ENCODE results near the gene MCRIP2. TPM values are rescaled to one million over a fixed set of nuclear protein-coding genes. Genes with fewer than 3 reads are reported as not detected.
A peak's percentile ranks its signal among the peaks of the same experiment; 100 is the strongest.

The MCRIP2 gene
- total and polyA plus RNA-seq, 4 experiments from 2014 or later, result 28.3 to 45.5 (median 32.5) TPM

DNA sequence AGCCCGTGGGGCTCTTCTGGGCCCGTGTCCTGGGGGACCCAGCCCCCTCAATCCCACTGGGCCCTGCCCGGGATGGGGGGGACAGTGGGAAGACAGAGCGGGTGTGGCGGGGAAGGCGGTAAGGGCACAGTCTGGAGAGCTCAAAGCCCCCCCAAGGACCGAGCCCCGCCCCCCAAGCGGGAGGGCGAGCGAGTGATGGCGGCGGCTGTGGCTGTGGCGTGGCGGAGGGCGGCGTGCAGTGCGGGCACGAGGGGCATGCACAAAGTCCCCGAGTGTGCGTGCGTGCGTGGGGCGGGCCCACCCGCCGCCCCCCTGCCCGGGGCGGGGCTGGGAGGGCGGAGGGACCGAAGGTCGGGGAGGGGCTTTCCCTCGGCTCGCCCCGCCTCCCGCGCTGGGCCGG is 52.1 kb downstream of the MCRIP2 start:
- POLR2A ChIA-PET (ENCODE audit: partially characterized antibody), result interaction anchor here (2.6 to 8.0 kb wide), 4 partner anchors 11 to 57 kb away, joined by 20 to 212 read pairs (median 94); partner anchors contain the start of genes ANTKMT, CCDC78, HAGHL and JMJD8
- peak overlapping the region in 2 of 8 donors; percentile 21 for H3K4me3 Mint-ChIP-seq

DNA sequence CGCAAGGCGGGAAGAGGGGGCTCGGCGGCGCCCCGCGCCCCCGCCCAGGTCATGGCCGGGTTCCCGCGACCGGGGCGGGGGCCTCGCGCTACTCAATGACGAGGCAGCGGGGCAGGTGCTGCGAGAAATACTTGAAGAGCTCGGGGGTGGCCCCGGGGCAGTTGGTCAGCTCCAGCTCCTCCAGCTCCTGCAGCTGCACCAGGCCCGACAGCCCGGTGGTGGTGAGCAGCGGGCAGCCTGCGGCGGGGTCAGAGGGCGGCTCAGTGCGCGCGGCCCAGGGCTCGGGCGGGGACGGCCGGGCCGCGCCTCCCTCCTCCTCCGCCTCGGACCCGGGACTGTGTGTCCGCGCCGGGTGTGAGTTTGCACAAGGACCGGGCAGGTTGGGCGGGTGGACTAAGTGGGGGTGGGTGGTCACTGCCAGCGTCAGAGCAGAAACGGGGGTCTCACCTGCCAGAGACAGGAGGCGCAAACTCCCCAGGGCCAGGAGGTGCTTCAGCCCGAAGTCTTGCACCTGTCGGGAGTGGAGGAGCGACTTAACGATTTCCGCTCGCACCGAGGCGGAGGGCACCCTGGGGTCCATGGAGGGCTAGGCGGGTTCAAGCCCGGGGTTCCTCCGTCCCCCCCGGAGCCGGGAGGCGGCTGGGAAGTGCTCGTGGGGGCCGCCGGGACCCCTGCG is 52.7 kb downstream of the MCRIP2 start:
- intact Hi-C loops (cut with micrococcal nuclease), result no loop called here
- H3K4me3 ChIP-seq (ENCODE audit: low read length in 2 of 2), result peak overlapping the region in 1 of 2 donors; percentile 49

More for the DNA sequence above, 52.1 kb downstream of the MCRIP2 start:
- intact Hi-C loops (cut with micrococcal nuclease), result no loop called here
- Mint-ChIP-seq H3K27ac (peak overlapping the region in 3 of 7 donors; percentile 4 to 91 (median 57)), H3K27me3 (no peaks in the 10 kb centered on the region), H3K36me3 (peaks cover 0 to 9% of the 10 kb centered on the region in 2 donors), H3K4me1 (peaks cover 16 to 60% (median 32%) of the 10 kb centered on the region in 4 donors), H3K9me3 (peaks cover 0 to 4% (median 0%) of the 10 kb centered on the region in 8 donors)
- CTCF ChIA-PET (ENCODE audit: partially characterized antibody), result interaction anchor here (1.9 kb wide), 1 partner anchor 19 kb away, joined by 6 read pairs; no protein-coding TSS in a partner anchor
- Histone ChIP-seq H3K36me3 (ENCODE audit: insufficient read depth, low read length) (no peaks in the 10 kb centered on the region), H3K27me3 (ENCODE audit: insufficient read depth, low read length) (no peaks in the 10 kb centered on the region), H3K9me3 (ENCODE audit: control insufficient read depth in 1 of 2, low read length in 2 of 2) (no peaks in the 10 kb centered on the region), H3K4me3 (ENCODE audit: low read length in 2 of 2) (no peak overlapping the region), H3K4me1 (ENCODE audit: insufficient read depth, low read length) (peaks cover 40% of the 10 kb centered on the region), H3K27ac (ENCODE audit: low read depth, low read length) (no peak overlapping the region)
- peak in 1 of 5 donors; percentile 38 for DNase-seq

GRCh38 chr16:694863-695354 is 53.3 kb downstream of the MCRIP2 start:
- H3K27ac Mint-ChIP-seq, result peak overlapping the region in 1 of 7 donors; percentile 38
- peaks cover 0 to 4% (median 0%) of the 10 kb centered on the region in 8 donors for H3K9me3 Mint-ChIP-seq
- Histone ChIP-seq H3K4me3 (ENCODE audit: low read length in 2 of 2) (peak overlapping the region; percentile 49 to 52), H3K9me3 (ENCODE audit: control insufficient read depth in 1 of 2, low read length in 2 of 2) (no peaks in the 10 kb centered on the region), H3K4me1 (ENCODE audit: insufficient read depth, low read length) (peaks cover 40% of the 10 kb centered on the region), H3K27me3 (ENCODE audit: insufficient read depth, low read length) (no peaks in the 10 kb centered on the region), H3K36me3 (ENCODE audit: insufficient read depth, low read length) (no peaks in the 10 kb centered on the region), H3K27ac (ENCODE audit: low read depth, low read length) (peak overlapping the region; percentile 43)
- POLR2A ChIA-PET (ENCODE audit: partially characterized antibody), result interaction anchor here (0.6 to 8.0 kb wide), 21 partner anchors 9 to 299 kb away, joined by 3 to 212 read pairs (median 9); partner anchors contain the start of genes ANTKMT, CAPN15, CCDC78 and CHTF18
- H3K4me1 Mint-ChIP-seq, result peaks cover 16 to 60% (median 30%) of the 10 kb centered on the region in 4 donors
- H3K27me3 Mint-ChIP-seq, result no peaks in the 10 kb centered on the region
- CTCF ChIA-PET (ENCODE audit: partially characterized antibody), result interaction anchor here (0.7 to 2.3 kb wide), 7 partner anchors 9 to 116 kb away, joined by 3 to 8 read pairs (median 3); partner anchors contain the start of gene RHOT2
- no peak for DNase-seq
- intact Hi-C loops (cut with micrococcal nuclease), result no loop called here
- H3K4me3 Mint-ChIP-seq, result peak overlapping the region; percentile 20 to 84 (median 53)
- peaks cover 0 to 9% of the 10 kb centered on the region in 2 donors for H3K36me3 Mint-ChIP-seq

More for the DNA sequence above, 52.7 kb downstream of the MCRIP2 start:
- peak overlapping the region in 4 of 7 donors; percentile 38 to 88 (median 74) for H3K27ac Mint-ChIP-seq
- Histone ChIP-seq H3K4me1 (ENCODE audit: insufficient read depth, low read length) (peaks cover 40% of the 10 kb centered on the region), H3K36me3 (ENCODE audit: insufficient read depth, low read length) (no peaks in the 10 kb centered on the region), H3K27ac (ENCODE audit: low read depth, low read length) (peak overlapping the region; percentile 43), H3K27me3 (ENCODE audit: insufficient read depth, low read length) (no peaks in the 10 kb centered on the region), H3K9me3 (ENCODE audit: control insufficient read depth in 1 of 2, low read length in 2 of 2) (no peaks in the 10 kb centered on the region)
- peak overlapping the region; percentile 47 to 86 (median 80) for H3K4me3 Mint-ChIP-seq
- peak in 1 of 5 donors; percentile 22 for DNase-seq
- CTCF ChIA-PET (ENCODE audit: partially characterized antibody), result interaction anchor here (1.9 to 2.3 kb wide), 2 partner anchors 18 to 91 kb away, joined by 6 to 8 read pairs; no protein-coding TSS in a partner anchor
- peaks cover 0 to 4% (median 0%) of the 10 kb centered on the region in 8 donors for H3K9me3 Mint-ChIP-seq
- POLR2A ChIA-PET (ENCODE audit: partially characterized antibody), result interaction anchor here (2.0 to 8.0 kb wide), 7 partner anchors 10 to 58 kb away, joined by 14 to 212 read pairs (median 23); partner anchors contain the start of genes ANTKMT, CCDC78, HAGHL and JMJD8
- peaks cover 0 to 9% of the 10 kb centered on the region in 2 donors for H3K36me3 Mint-ChIP-seq
- peaks cover 16 to 60% (median 31%) of the 10 kb centered on the region in 4 donors for H3K4me1 Mint-ChIP-seq
- no peaks in the 10 kb centered on the region for H3K27me3 Mint-ChIP-seq

- Mint-ChIP-seq H3K4me3 (peak overlapping the region; percentile 78 to 89 (median 84)), H3K4me1 (peaks cover 15 to 58% (median 26%) of the 10 kb centered on the region in 4 donors), H3K27ac (peak overlapping the region; percentile 61 to 87 (median 82)), H3K9me3 (peaks cover 0 to 4% (median 0%) of the 10 kb centered on the region in 8 donors), H3K27me3 (no peaks in the 10 kb centered on the region), H3K36me3 (peaks cover 0 to 7% of the 10 kb centered on the region in 2 donors)
- intact Hi-C loops (cut with micrococcal nuclease), result no loop called here
- no peaks in the 10 kb centered on the region for H3K27me3 ChIP-seq (ENCODE audit: insufficient read depth, low read length)
- H3K27ac ChIP-seq (ENCODE audit: low read depth, low read length), result no peak overlapping the region
- no peaks in the 10 kb centered on the region for H3K36me3 ChIP-seq (ENCODE audit: insufficient read depth, low read length)
- DNase-seq, result peak; percentile 73 to 81 (median 76)
- peaks cover 42% of the 10 kb centered on the region for H3K4me1 ChIP-seq (ENCODE audit: insufficient read depth, low read length)
- ChIA-PET POLR2A (ENCODE audit: partially characterized antibody) (interaction anchor here (0.6 to 8.0 kb wide), 27 partner anchors 9 to 308 kb away, joined by 3 to 212 read pairs (median 6); partner anchors contain the start of genes ANTKMT, CAPN15, CCDC78 and CHTF18), CTCF (ENCODE audit: partially characterized antibody) (interaction anchor here (0.7 to 2.3 kb wide), 9 partner anchors 9 to 116 kb away, joined by 3 to 8 read pairs (median 3); partner anchors contain the start of genes METRN and RHOT2)
- H3K4me3 ChIP-seq (ENCODE audit: low read length in 2 of 2), result peak overlapping the region; percentile 58 to 78
- no peaks in the 10 kb centered on the region for H3K9me3 ChIP-seq (ENCODE audit: control insufficient read depth in 1 of 2, low read length in 2 of 2)
Measured at GRCh38 chr16:695355-696089, 53.9 kb downstream of the MCRIP2 start.

Other genes with a start within 250 kb of the MCRIP2 start
- 10 to 100 TPM; 34.9 to 35.4 TPM for gene NME4, start 244.6 kb upstream of the MCRIP2 start, total RNA-seq
- gene NME4, start 244.6 kb upstream of the MCRIP2 start, polyA plus RNA-seq, result 10 to 100 TPM; 54.4 to 61.7 TPM
- gene DECR2, start 239.9 kb upstream of the MCRIP2 start, total RNA-seq, result 1 to 10 TPM; 5.1 to 7.3 TPM
- gene DECR2, start 239.9 kb upstream of the MCRIP2 start, polyA plus RNA-seq, result 1 to 10 TPM; 3.4 to 4.1 TPM
- 10 to 100 TPM; 41.8 to 42.6 TPM for gene RAB11FIP3, start 216.2 kb upstream of the MCRIP2 start, total RNA-seq
- 1 to 10 TPM in 1 of 2 donors, under 1 TPM in 1; 0.15 to 4.6 TPM for gene RAB11FIP3, start 216.2 kb upstream of the MCRIP2 start, polyA plus RNA-seq
- gene CAPN15, start 114.1 kb upstream of the MCRIP2 start, total RNA-seq, result 10 to 100 TPM; 74.0 to 77.4 TPM
- 10 to 100 TPM in 1 of 2 donors, 1 to 10 TPM in 1; 5.3 to 14.1 TPM for gene CAPN15, start 114.1 kb upstream of the MCRIP2 start, polyA plus RNA-seq
- not detected for gene PRR35, start 81.4 kb upstream of the MCRIP2 start, total RNA-seq
- not detected for gene PRR35, start 81.4 kb upstream of the MCRIP2 start, polyA plus RNA-seq
- 1 to 10 TPM; 2.4 to 3.2 TPM for gene NHLRC4, start 74.8 kb upstream of the MCRIP2 start, total RNA-seq
- 1 to 10 TPM; 2.1 to 2.7 TPM for gene NHLRC4, start 74.8 kb upstream of the MCRIP2 start, polyA plus RNA-seq
- gene PIGQ, start 71.9 kb upstream of the MCRIP2 start, total RNA-seq, result 10 to 100 TPM; 61.4 to 63.3 TPM
- gene PIGQ, start 71.9 kb upstream of the MCRIP2 start, polyA plus RNA-seq, result 10 to 100 TPM in 1 of 2 donors, 1 to 10 TPM in 1; 7.2 to 12.5 TPM
- gene RAB40C, start 51.8 kb upstream of the MCRIP2 start, total RNA-seq, result 10 to 100 TPM; 22.0 to 25.6 TPM
- 10 to 100 TPM in 1 of 2 donors, 1 to 10 TPM in 1; 6.8 to 17.7 TPM for gene RAB40C, start 51.8 kb upstream of the MCRIP2 start, polyA plus RNA-seq
- gene WFIKKN1, start 10.8 kb upstream of the MCRIP2 start, total RNA-seq, result under 1 TPM; 0.67 to 0.86 TPM
- gene WFIKKN1, start 10.8 kb upstream of the MCRIP2 start, polyA plus RNA-seq, result under 1 TPM in 1 of 2 donors, not detected in 1; 0.09 TPM
- 10 to 100 TPM; 68.4 to 74.1 TPM for gene METTL26, start 5.5 kb upstream of the MCRIP2 start, total RNA-seq
- gene METTL26, start 5.5 kb upstream of the MCRIP2 start, polyA plus RNA-seq, result 100 to 1,000 TPM in 1 of 2 donors, 10 to 100 TPM in 1; 90.1 to 106 TPM
- 10 to 100 TPM; 18.0 to 19.7 TPM for gene WDR90, start 7.5 kb downstream of the MCRIP2 start, total RNA-seq
- gene WDR90, start 7.5 kb downstream of the MCRIP2 start, polyA plus RNA-seq, result 1 to 10 TPM in 1 of 2 donors, under 1 TPM in 1; 0.96 to 1.7 TPM
- 100 to 1,000 TPM; 254 to 263 TPM for gene RHOT2, start 26.3 kb downstream of the MCRIP2 start, total RNA-seq
- 10 to 100 TPM; 46.6 to 54.3 TPM for gene RHOT2, start 26.3 kb downstream of the MCRIP2 start, polyA plus RNA-seq
- gene RHBDL1, start 33.8 kb downstream of the MCRIP2 start, total RNA-seq, result 1 to 10 TPM; 2.2 to 2.4 TPM
- gene RHBDL1, start 33.8 kb downstream of the MCRIP2 start, polyA plus RNA-seq, result 1 to 10 TPM; 2.1 to 2.8 TPM
- 100 to 1,000 TPM in 1 of 2 experiments, 10 to 100 TPM in 1; 97.2 to 110 TPM for gene STUB1, start 38.6 kb downstream of the MCRIP2 start, total RNA-seq
- 100 to 1,000 TPM; 147 to 181 TPM for gene STUB1, start 38.6 kb downstream of the MCRIP2 start, polyA plus RNA-seq
- 10 to 100 TPM; 45.0 to 49.0 TPM for gene JMJD8, start 42.5 kb downstream of the MCRIP2 start, total RNA-seq
- gene JMJD8, start 42.5 kb downstream of the MCRIP2 start, polyA plus RNA-seq, result 10 to 100 TPM; 43.9 to 60.3 TPM
- gene WDR24, start 48.6 kb downstream of the MCRIP2 start, total RNA-seq, result 10 to 100 TPM; 15.5 to 16.1 TPM
- 10 to 100 TPM; 10.2 to 12.2 TPM for gene WDR24, start 48.6 kb downstream of the MCRIP2 start, polyA plus RNA-seq
- gene FBXL16, start 64.0 kb downstream of the MCRIP2 start, total RNA-seq, result 10 to 100 TPM; 58.4 to 59.5 TPM
- gene FBXL16, start 64.0 kb downstream of the MCRIP2 start, polyA plus RNA-seq, result 10 to 100 TPM in 1 of 2 donors, 1 to 10 TPM in 1; 9.3 to 38.6 TPM
- 1 to 10 TPM; 6.9 to 7.7 TPM for gene METRN, start 73.3 kb downstream of the MCRIP2 start, total RNA-seq
- gene METRN, start 73.3 kb downstream of the MCRIP2 start, polyA plus RNA-seq, result 10 to 100 TPM in 1 of 2 donors, 1 to 10 TPM in 1; 8.3 to 18.8 TPM
- 10 to 100 TPM; 21.5 to 23.5 TPM for gene ANTKMT, start 79.3 kb downstream of the MCRIP2 start, total RNA-seq
- gene ANTKMT, start 79.3 kb downstream of the MCRIP2 start, polyA plus RNA-seq, result 10 to 100 TPM; 14.5 to 36.4 TPM
- 1 to 10 TPM; 4.5 to 5.1 TPM for gene CCDC78, start 84.6 kb downstream of the MCRIP2 start, total RNA-seq
- gene CCDC78, start 84.6 kb downstream of the MCRIP2 start, polyA plus RNA-seq, result not detected
- gene HAGHL, start 85.3 kb downstream of the MCRIP2 start, total RNA-seq, result 10 to 100 TPM; 17.2 to 24.4 TPM
- gene HAGHL, start 85.3 kb downstream of the MCRIP2 start, polyA plus RNA-seq, result 1 to 10 TPM; 2.2 to 4.0 TPM
- 10 to 100 TPM; 58.2 TPM for gene CIAO3, start 99.2 kb downstream of the MCRIP2 start, total RNA-seq
- gene CIAO3, start 99.2 kb downstream of the MCRIP2 start, polyA plus RNA-seq, result 10 to 100 TPM; 10.8 to 26.1 TPM
- gene MSLN, start 118.9 kb downstream of the MCRIP2 start, total RNA-seq, result not detected
- not detected for gene MSLN, start 118.9 kb downstream of the MCRIP2 start, polyA plus RNA-seq
- gene RPUSD1, start 146.6 kb downstream of the MCRIP2 start, total RNA-seq, result 10 to 100 TPM; 26.9 to 31.1 TPM
- gene RPUSD1, start 146.6 kb downstream of the MCRIP2 start, polyA plus RNA-seq, result 10 to 100 TPM; 19.9 to 29.7 TPM
- 10 to 100 TPM; 42.1 to 46.9 TPM for gene CHTF18, start 146.8 kb downstream of the MCRIP2 start, total RNA-seq
- gene CHTF18, start 146.8 kb downstream of the MCRIP2 start, polyA plus RNA-seq, result 1 to 10 TPM; 3.0 to 6.0 TPM
- gene GNG13, start 158.9 kb downstream of the MCRIP2 start, total RNA-seq, result not detected
- gene GNG13, start 158.9 kb downstream of the MCRIP2 start, polyA plus RNA-seq, result not detected

Measured in CD4-positive, alpha-beta memory T cell (primary cell).